Stimulated activated CD4-positive, alpha-beta T cell treated with anti-CD3 and anti-CD28 coated beads, Interleukin-12 subunit alpha, Interleukin-12 subunit beta, amount 100 ng/mL, for 24 hours (primary cell): ENCODE data around the gene RASGRP4.

Source experiments
- DNase-seq, 2 experiments: peaks; one replicate each; pipeline ENCODE4 v3.0.0-alpha.2; 2020; ENCODE audit warnings: low read depth in 2 of 2

The RASGRP4 gene

GRCh38 chr19:38445362-38445761, 19.3 kb upstream of the RASGRP4 start:
- DNase-seq: no peak

GRCh38 chr19:38444026-38444425, 18.0 kb upstream of the RASGRP4 start:
- DNase-seq: no peak

- DNase-seq: no peak
Measured at GRCh38 chr19:38443458-38443999, 17.5 kb upstream of the RASGRP4 start.

GRCh38 chr19:38442736-38443135, 16.7 kb upstream of the RASGRP4 start:
- no peak for DNase-seq

- DNase-seq: no peak
Measured at GRCh38 chr19:38441657-38442348, 15.8 kb upstream of the RASGRP4 start.

- DNase-seq: no peak
Measured at GRCh38 chr19:38440592-38440991, 14.6 kb upstream of the RASGRP4 start.

GRCh38 chr19:38437917-38438316, 11.9 kb upstream of the RASGRP4 start:
- no peak for DNase-seq

GRCh38 chr19:38437295-38437694, 11.3 kb upstream of the RASGRP4 start:
- no peak for DNase-seq

GRCh38 chr19:38434549-38435051, 8.6 kb upstream of the RASGRP4 start:
- DNase-seq: no peak

GRCh38 chr19:38433268-38433733, 7.3 kb upstream of the RASGRP4 start, which contains the start of gene RYR1:
TSS of gene RYR1 (plus strand) at chr19:38433691. CDS start at chr19:38433830, 139 bp downstream.
- peak in 1 of 2 experiments; percentile 63 for DNase-seq

GRCh38 chr19:38430931-38431330, 4.9 kb upstream of the RASGRP4 start:
- DNase-seq: no peak

GRCh38 chr19:38429811-38430156, 3.8 kb upstream of the RASGRP4 start:
- no peak for DNase-seq

GRCh38 chr19:38429055-38429810, 3.2 kb upstream of the RASGRP4 start:
- peak in 1 of 2 experiments; percentile 40 for DNase-seq

GRCh38 chr19:38427035-38427677, 1.1 kb upstream of the RASGRP4 start:
- peak in 1 of 2 experiments; percentile 60 for DNase-seq

GRCh38 chr19:38425222-38425809, 703 bp downstream of the RASGRP4 start:
- no peak for DNase-seq

- no peak for DNase-seq
Measured at GRCh38 chr19:38424272-38424671, 1.7 kb downstream of the RASGRP4 start.

- DNase-seq: no peak
Measured at GRCh38 chr19:38422438-38422837, 3.6 kb downstream of the RASGRP4 start.

GRCh38 chr19:38421856-38422255, 4.2 kb downstream of the RASGRP4 start:
- DNase-seq: no peak

- DNase-seq: no peak
Measured at GRCh38 chr19:38420935-38421334, 5.1 kb downstream of the RASGRP4 start.

GRCh38 chr19:38417544-38418506, 8.2 kb downstream of the RASGRP4 start:
- DNase-seq: peak in 1 of 2 experiments; percentile 68
